Naive thymus-derived CD4-positive, alpha-beta T cell (primary cell): ENCODE measurements around the gene IL1RAPL2. TPM values are rescaled to one million over a fixed set of nuclear protein-coding genes. Genes with fewer than 3 reads are reported as not detected.

ENCODE experiments used
- ATAC-seq: fragments of 150-1000 bp; cut with Tn5 transposase; 2 replicates; pipeline ENCODE4 v1.10.0; 2021; ENCODE audit warnings: mild to moderate bottlenecking, moderate library complexity
- CTCF ChIA-PET: fragments of 350-600 bp; sonication (Branson Sonifier 250); formaldehyde crosslinking; loops from one replicate; lab custom pipeline; 2021; ENCODE audit warnings: antibody characterized with exemption; lab: Charles Lee
- POLR2A ChIA-PET: fragments of 350-600 bp; sonication (Branson Sonifier 250); formaldehyde crosslinking; loops from one replicate; lab custom pipeline; 2021; ENCODE audit warnings: antibody characterized with exemption, inconsistent platforms; lab: Charles Lee
- DNase-seq, 9 donors: peaks; one replicate each; pipeline versions ENCODE4 v3.0.0 to v3.0.0-alpha.2; 2020 to 2022; ENCODE audit warnings: mixed read lengths in 1 of 9
- H3K27ac ChIP-seq: one replicate; pipeline ENCODE4 v1.7.0; 2013; ENCODE audit warnings: mild to moderate bottlenecking, low read depth, low read length, moderate library complexity
- H3K27me3 ChIP-seq, 2 donors: one replicate each; pipeline ENCODE4 v1.7.0; 2013; ENCODE audit warnings: low read length in 2 of 2, mild to moderate bottlenecking in 2 of 2, moderate library complexity in 2 of 2; ENCODE audit not compliant: control insufficient read depth in 2 of 2, insufficient read depth in 2 of 2
- H3K36me3 ChIP-seq, 3 experiments: 1 replicate in 2 of 3; 2 replicates in 1 of 3; pipeline ENCODE4 v1.7.0; 2013; ENCODE audit warnings: low read length in 3 of 3, mild to moderate bottlenecking in 3 of 3, moderate library complexity in 1 of 3; ENCODE audit not compliant: insufficient read depth in 3 of 3, control insufficient read depth in 2 of 3
- H3K4me1 ChIP-seq, 2 donors: one replicate each; pipeline ENCODE4 v1.7.0; 2013; ENCODE audit warnings: low read length in 2 of 2, mild to moderate bottlenecking in 2 of 2, moderate library complexity in 1 of 2; ENCODE audit not compliant: control insufficient read depth in 2 of 2, insufficient read depth in 2 of 2
- H3K4me3 ChIP-seq: 2 replicates; pipeline ENCODE4 v1.7.0; 2013; ENCODE audit warnings: mild to moderate bottlenecking, low read length
- H3K9me3 ChIP-seq, 3 experiments: 1 replicate in 2 of 3; 2 replicates in 1 of 3; pipeline ENCODE4 v1.7.0; 2013; ENCODE audit warnings: low read length in 3 of 3; ENCODE audit not compliant: control insufficient read depth in 2 of 3
- H3K27ac Mint-ChIP-seq, 9 donors: one replicate each; pipeline ENCODE4 v1.8.0; 2020 to 2022; ENCODE audit warnings: mixed read lengths in 9 of 9, mild to moderate bottlenecking in 8 of 9, moderate library complexity in 5 of 9, inconsistent platforms in 2 of 9
- H3K27me3 Mint-ChIP-seq, 5 donors: one replicate each; pipeline ENCODE4 v1.8.0; 2021 to 2022; ENCODE audit warnings: mixed read lengths in 5 of 5, mild to moderate bottlenecking in 1 of 5
- H3K36me3 Mint-ChIP-seq, 5 donors: one replicate each; pipeline ENCODE4 v1.8.0; 2020 to 2022; ENCODE audit warnings: mixed read lengths in 5 of 5, mild to moderate bottlenecking in 3 of 5, inconsistent platforms in 1 of 5
- H3K4me1 Mint-ChIP-seq, 7 donors: one replicate each; pipeline ENCODE4 v1.8.0; 2020 to 2022; ENCODE audit warnings: mixed read lengths in 7 of 7, mild to moderate bottlenecking in 3 of 7, inconsistent platforms in 1 of 7
- H3K4me3 Mint-ChIP-seq, 10 donors: one replicate each; pipeline ENCODE4 v1.8.0; 2020 to 2022; ENCODE audit warnings: mild to moderate bottlenecking in 10 of 10, mixed read lengths in 10 of 10, moderate library complexity in 6 of 10, inconsistent platforms in 2 of 10
- H3K9me3 Mint-ChIP-seq, 11 donors: one replicate each; pipeline ENCODE4 v1.8.0; 2020 to 2022; ENCODE audit warnings: mixed read lengths in 11 of 11, mild to moderate bottlenecking in 4 of 11, inconsistent platforms in 1 of 11, moderate library complexity in 1 of 11
- intact Hi-C, 2 donors: fragments of 100-400 bp; cut with micrococcal nuclease; formaldehyde crosslinking; loops; one replicate each; pipeline ENCODE4 v1.15.1; 2023
- polyA plus RNA-seq, 2 donors: library from polyadenylated mRNA; unstranded; fragments of 300-500 nt; fragmentation: Illumina TruSeq; gene quantifications; one replicate each; pipeline ENCODE4 v1.2.3, GENCODE V29; 2021
- total RNA-seq, 6 experiments: library from RNA in 5 of 6; stranded (reverse) in 5 of 6; gene quantifications; 1 replicate in 5 of 6; 2 replicates in 1 of 6; pipeline ENCODE4 v1.2.3 and lab custom pipeline; 2021 to 2026

The IL1RAPL2 gene
- total and polyA plus RNA-seq, 7 experiments from 2014 or later: not detected

GRCh38 chrX:105331244-105331643 is 765.2 kb downstream of the IL1RAPL2 start:
- Mint-ChIP-seq H3K4me1 (no peaks in the 10 kb centered on the region), H3K9me3 (peaks cover 0 to 4% (median 0%) of the 10 kb centered on the region in 11 donors), H3K27ac (no peak overlapping the region), H3K36me3 (no peaks in the 10 kb centered on the region), H3K27me3 (no peaks in the 10 kb centered on the region), H3K4me3 (no peak overlapping the region)
- intact Hi-C loops: no loop called here
- ATAC-seq (no peak), DNase-seq (no peak)
- Histone ChIP-seq H3K4me3 (no peak overlapping the region), H3K9me3 (no peaks in the 10 kb centered on the region), H3K27me3 (no peaks in the 10 kb centered on the region), H3K36me3 (no peaks in the 10 kb centered on the region), H3K27ac (no peak overlapping the region), H3K4me1 (no peaks in the 10 kb centered on the region)
- CTCF ChIA-PET: no interaction called here
- POLR2A ChIA-PET: no interaction called here

GRCh38 chrX:105347373-105347772 is 781.4 kb downstream of the IL1RAPL2 start:
- ChIA-PET CTCF (no interaction called here), POLR2A (no interaction called here)
- no peak for ATAC-seq
- intact Hi-C loops: no loop called here
- H3K9me3 ChIP-seq: no peaks in the 10 kb centered on the region
- no peaks in the 10 kb centered on the region for H3K4me1 ChIP-seq
- no peaks in the 10 kb centered on the region for H3K36me3 ChIP-seq
- Mint-ChIP-seq H3K4me3 (no peak overlapping the region), H3K36me3 (no peaks in the 10 kb centered on the region), H3K27me3 (no peaks in the 10 kb centered on the region), H3K27ac (no peak overlapping the region), H3K9me3 (peaks cover 0 to 6% (median 0%) of the 10 kb centered on the region in 11 donors), H3K4me1 (no peaks in the 10 kb centered on the region)
- no peak overlapping the region for H3K27ac ChIP-seq
- H3K27me3 ChIP-seq: no peaks in the 10 kb centered on the region
- no peak overlapping the region for H3K4me3 ChIP-seq
- DNase-seq: no peak

- intact Hi-C loops: no loop called here
- no peak for DNase-seq
- H3K27ac Mint-ChIP-seq: no peak overlapping the region
- no peaks in the 10 kb centered on the region for H3K4me1 Mint-ChIP-seq
- Histone ChIP-seq H3K36me3 (no peaks in the 10 kb centered on the region), H3K4me3 (no peak overlapping the region), H3K27ac (no peak overlapping the region), H3K4me1 (no peaks in the 10 kb centered on the region), H3K27me3 (no peaks in the 10 kb centered on the region), H3K9me3 (no peaks in the 10 kb centered on the region)
- H3K36me3 Mint-ChIP-seq: no peaks in the 10 kb centered on the region
- no peak overlapping the region for H3K4me3 Mint-ChIP-seq
- peaks cover 0 to 6% (median 0%) of the 10 kb centered on the region in 11 donors for H3K9me3 Mint-ChIP-seq
- ChIA-PET CTCF (no interaction called here), POLR2A (no interaction called here)
- ATAC-seq: no peak
- H3K27me3 Mint-ChIP-seq: no peaks in the 10 kb centered on the region
These were observed 783.5 kb downstream of the IL1RAPL2 start for GRCh38 chrX:105349476-105349875.

GRCh38 chrX:105375816-105376215 is 809.8 kb downstream of the IL1RAPL2 start:
- Histone ChIP-seq H3K4me3 (no peak overlapping the region), H3K36me3 (no peaks in the 10 kb centered on the region), H3K27ac (no peak overlapping the region), H3K9me3 (no peaks in the 10 kb centered on the region), H3K4me1 (no peaks in the 10 kb centered on the region), H3K27me3 (no peaks in the 10 kb centered on the region)
- DNase-seq (no peak), ATAC-seq (no peak)
- ChIA-PET POLR2A (no interaction called here), CTCF (no interaction called here)
- no peak overlapping the region for H3K27ac Mint-ChIP-seq
- peaks cover 0 to 3% (median 0%) of the 10 kb centered on the region in 11 donors for H3K9me3 Mint-ChIP-seq
- H3K4me1 Mint-ChIP-seq: no peaks in the 10 kb centered on the region
- no peak overlapping the region for H3K4me3 Mint-ChIP-seq
- no peaks in the 10 kb centered on the region for H3K36me3 Mint-ChIP-seq
- H3K27me3 Mint-ChIP-seq: no peaks in the 10 kb centered on the region
- intact Hi-C loops: no loop called here

- H3K4me1 Mint-ChIP-seq: no peaks in the 10 kb centered on the region
- no peak overlapping the region for H3K27ac Mint-ChIP-seq
- no peaks in the 10 kb centered on the region for H3K27me3 Mint-ChIP-seq
- intact Hi-C loops: no loop called here
- no peak for DNase-seq
- H3K36me3 ChIP-seq: no peaks in the 10 kb centered on the region
- no peaks in the 10 kb centered on the region for H3K4me1 ChIP-seq
- H3K27me3 ChIP-seq: no peaks in the 10 kb centered on the region
- H3K9me3 ChIP-seq: no peaks in the 10 kb centered on the region
- no peak overlapping the region for H3K4me3 ChIP-seq
- no peaks in the 10 kb centered on the region for H3K36me3 Mint-ChIP-seq
- no peak overlapping the region for H3K27ac ChIP-seq
- CTCF ChIA-PET: no interaction called here
- peaks cover 0 to 4% (median 0%) of the 10 kb centered on the region in 11 donors for H3K9me3 Mint-ChIP-seq
- POLR2A ChIA-PET: no interaction called here
- no peak for ATAC-seq
- no peak overlapping the region for H3K4me3 Mint-ChIP-seq
These were observed 858.7 kb downstream of the IL1RAPL2 start for GRCh38 chrX:105424729-105425128.

GRCh38 chrX:105451401-105451800 is 885.4 kb downstream of the IL1RAPL2 start:
- ATAC-seq: no peak
- H3K4me1 Mint-ChIP-seq: no peaks in the 10 kb centered on the region
- Histone ChIP-seq H3K36me3 (no peaks in the 10 kb centered on the region), H3K27me3 (no peaks in the 10 kb centered on the region), H3K4me1 (no peaks in the 10 kb centered on the region), H3K4me3 (no peak overlapping the region), H3K9me3 (no peaks in the 10 kb centered on the region), H3K27ac (no peak overlapping the region)
- peaks cover 0 to 5% (median 0%) of the 10 kb centered on the region in 11 donors for H3K9me3 Mint-ChIP-seq
- intact Hi-C loops: no loop called here
- no peak overlapping the region for H3K4me3 Mint-ChIP-seq
- CTCF ChIA-PET: no interaction called here
- POLR2A ChIA-PET: no interaction called here
- H3K27me3 Mint-ChIP-seq: no peaks in the 10 kb centered on the region
- no peak overlapping the region for H3K27ac Mint-ChIP-seq
- no peaks in the 10 kb centered on the region for H3K36me3 Mint-ChIP-seq
- no peak for DNase-seq

GRCh38 chrX:105458846-105459245 is 892.8 kb downstream of the IL1RAPL2 start:
- intact Hi-C loops: no loop called here
- H3K4me1 Mint-ChIP-seq: peaks cover 0 to 1% (median 0%) of the 10 kb centered on the region in 7 donors
- H3K27ac Mint-ChIP-seq: no peak overlapping the region
- Histone ChIP-seq H3K4me1 (no peaks in the 10 kb centered on the region), H3K4me3 (no peak overlapping the region), H3K9me3 (no peaks in the 10 kb centered on the region), H3K27me3 (no peaks in the 10 kb centered on the region), H3K27ac (no peak overlapping the region), H3K36me3 (no peaks in the 10 kb centered on the region)
- DNase-seq: no peak
- no peaks in the 10 kb centered on the region for H3K27me3 Mint-ChIP-seq
- H3K9me3 Mint-ChIP-seq: peaks cover 0 to 5% (median 0%) of the 10 kb centered on the region in 11 donors
- CTCF ChIA-PET: no interaction called here
- H3K36me3 Mint-ChIP-seq: no peaks in the 10 kb centered on the region
- POLR2A ChIA-PET: no interaction called here
- no peak overlapping the region for H3K4me3 Mint-ChIP-seq
- no peak for ATAC-seq
